ENCODE results near the gene CAPNS1. TPM values are rescaled to one million over a fixed set of nuclear protein-coding genes. Genes with fewer than 3 reads are reported as not detected.

The CAPNS1 gene
- total RNA-seq, 1 experiment from 2014 or later: 121 TPM

GRCh38 chr19:36149673-36150406 lies 10.0 kb downstream of the CAPNS1 start:
- DNase-seq: no peak
- Histone ChIP-seq H3K9me2 (replicated peaks; ENCODE audit: insufficient read depth, low read length) (no peaks in the 10 kb centered on the region), H3K4me2 (ENCODE audit: low read depth, low read length, poor library complexity, severe bottlenecking) (no peak overlapping the region), H4K20me1 (ENCODE audit: insufficient read depth, low read depth, low read length) (no peaks in the 10 kb centered on the region), H3K27ac (ENCODE audit: low read length) (no peak overlapping the region), H3K9ac (ENCODE audit: low read length) (no peak overlapping the region), H3K79me2 (ENCODE audit: low read length) (no peaks in the 10 kb centered on the region), H3K4me3 (ENCODE audit: low read length) (no peak overlapping the region), H3K27me3 (ENCODE audit: low read length) (no peaks in the 10 kb centered on the region), H3K36me3 (ENCODE audit: insufficient read depth, low read length) (peaks cover 6% of the 10 kb centered on the region), H3K4me1 (ENCODE audit: low read length) (no peaks in the 10 kb centered on the region), H3K9me3 (ENCODE audit: low read length) (no peaks in the 10 kb centered on the region), H2AFZ (ENCODE audit: low read length) (no peak overlapping the region)

GRCh38 chr19:36150586-36150985 lies 10.7 kb downstream of the CAPNS1 start:
- H3K4me1 ChIP-seq (ENCODE audit: low read length): no peaks in the 10 kb centered on the region
- no peak overlapping the region for H2AFZ ChIP-seq (ENCODE audit: low read length)
- H4K20me1 ChIP-seq (ENCODE audit: insufficient read depth, low read depth, low read length): no peaks in the 10 kb centered on the region
- no peaks in the 10 kb centered on the region for H3K9me3 ChIP-seq (ENCODE audit: low read length)
- no peak overlapping the region for H3K9ac ChIP-seq (ENCODE audit: low read length)
- H3K4me2 ChIP-seq (ENCODE audit: low read depth, low read length, poor library complexity, severe bottlenecking): no peak overlapping the region
- no peaks in the 10 kb centered on the region for H3K79me2 ChIP-seq (ENCODE audit: low read length)
- no peak overlapping the region for H3K27ac ChIP-seq (ENCODE audit: low read length)
- H3K9me2 ChIP-seq (replicated peaks; ENCODE audit: insufficient read depth, low read length): no peaks in the 10 kb centered on the region
- DNase-seq: no peak
- H3K36me3 ChIP-seq (ENCODE audit: insufficient read depth, low read length): peaks cover 3% of the 10 kb centered on the region
- H3K4me3 ChIP-seq (ENCODE audit: low read length): no peak overlapping the region
- no peaks in the 10 kb centered on the region for H3K27me3 ChIP-seq (ENCODE audit: low read length)

- Histone ChIP-seq H3K4me1 (ENCODE audit: low read length) (no peaks in the 10 kb centered on the region), H3K79me2 (ENCODE audit: low read length) (no peaks in the 10 kb centered on the region), H3K4me2 (ENCODE audit: low read depth, low read length, poor library complexity, severe bottlenecking) (no peak overlapping the region), H3K36me3 (ENCODE audit: insufficient read depth, low read length) (no peaks in the 10 kb centered on the region; the same call in 1 of the 2 replicates), H3K9me3 (ENCODE audit: low read length) (no peaks in the 10 kb centered on the region), H3K27ac (ENCODE audit: low read length) (no peak overlapping the region), H3K4me3 (ENCODE audit: low read length) (no peak overlapping the region), H2AFZ (ENCODE audit: low read length) (no peak overlapping the region), H3K27me3 (ENCODE audit: low read length) (no peaks in the 10 kb centered on the region), H4K20me1 (ENCODE audit: insufficient read depth, low read depth, low read length) (no peaks in the 10 kb centered on the region), H3K9me2 (replicated peaks; ENCODE audit: insufficient read depth, low read length) (no peaks in the 10 kb centered on the region), H3K9ac (ENCODE audit: low read length) (no peak overlapping the region)
- no peak for DNase-seq
These were observed 11.5 kb downstream of the CAPNS1 start for GRCh38 chr19:36151144-36152018.

- H3K27ac ChIP-seq (ENCODE audit: low read length): no peak overlapping the region
- H3K27me3 ChIP-seq (ENCODE audit: low read length): no peaks in the 10 kb centered on the region
- H3K36me3 ChIP-seq (ENCODE audit: insufficient read depth, low read length): no peaks in the 10 kb centered on the region; the same call in 1 of the 2 replicates
- H2AFZ ChIP-seq (ENCODE audit: low read length): no peak overlapping the region
- H3K79me2 ChIP-seq (ENCODE audit: low read length): no peaks in the 10 kb centered on the region
- no peaks in the 10 kb centered on the region for H3K4me1 ChIP-seq (ENCODE audit: low read length)
- no peak overlapping the region for H3K4me3 ChIP-seq (ENCODE audit: low read length)
- no peaks in the 10 kb centered on the region for H4K20me1 ChIP-seq (ENCODE audit: insufficient read depth, low read depth, low read length)
- H3K9me3 ChIP-seq (ENCODE audit: low read length): no peaks in the 10 kb centered on the region
- no peak for DNase-seq
- H3K9ac ChIP-seq (ENCODE audit: low read length): no peak overlapping the region
- H3K4me2 ChIP-seq (ENCODE audit: low read depth, low read length, poor library complexity, severe bottlenecking): no peak overlapping the region
- no peaks in the 10 kb centered on the region for H3K9me2 ChIP-seq (replicated peaks; ENCODE audit: insufficient read depth, low read length)
These were observed 12.1 kb downstream of the CAPNS1 start for GRCh38 chr19:36152019-36152351.

- H3K27me3 ChIP-seq (ENCODE audit: low read length): no peaks in the 10 kb centered on the region
These were observed 12.7 kb downstream of the CAPNS1 start, which contains the start of gene COX7A1 for GRCh38 chr19:36152352-36153091. COX7A1 (minus strand) TSS chr19:36152447; CDS start chr19:36152407, 40 bp downstream.

GRCh38 chr19:36153126-36153525 lies 13.3 kb downstream of the CAPNS1 start:
- Histone ChIP-seq H3K4me1 (ENCODE audit: low read length) (no peaks in the 10 kb centered on the region), H3K36me3 (ENCODE audit: insufficient read depth, low read length) (no peaks in the 10 kb centered on the region; the same call in 1 of the 2 replicates), H3K4me3 (ENCODE audit: low read length) (no peak overlapping the region), H3K27ac (ENCODE audit: low read length) (no peak overlapping the region), H3K9me3 (ENCODE audit: low read length) (no peaks in the 10 kb centered on the region), H3K4me2 (ENCODE audit: low read depth, low read length, poor library complexity, severe bottlenecking) (no peak overlapping the region), H3K27me3 (ENCODE audit: low read length) (no peaks in the 10 kb centered on the region), H3K9me2 (replicated peaks; ENCODE audit: insufficient read depth, low read length) (no peaks in the 10 kb centered on the region), H3K9ac (ENCODE audit: low read length) (no peak overlapping the region), H2AFZ (ENCODE audit: low read length) (no peak overlapping the region), H3K79me2 (ENCODE audit: low read length) (no peaks in the 10 kb centered on the region), H4K20me1 (ENCODE audit: insufficient read depth, low read depth, low read length) (no peaks in the 10 kb centered on the region)
- DNase-seq: no peak

More at GRCh38 chr19:36152352-36153091, 12.7 kb downstream of the CAPNS1 start, which contains the start of gene COX7A1:
- H3K4me3 ChIP-seq (ENCODE audit: low read length): no peak within 1 kb of the TSS
- H3K9me2 ChIP-seq (replicated peaks; ENCODE audit: insufficient read depth, low read length): no peaks in the 10 kb centered on the region
- no peaks in the 10 kb centered on the region for H3K4me1 ChIP-seq (ENCODE audit: low read length)
- no peaks in the 10 kb centered on the region; the same call in 1 of the 2 replicates for H3K36me3 ChIP-seq (ENCODE audit: insufficient read depth, low read length)
- H3K27ac ChIP-seq (ENCODE audit: low read length): no peak within 1 kb of the TSS
- H3K4me2 ChIP-seq (ENCODE audit: low read depth, low read length, poor library complexity, severe bottlenecking): no peak within 1 kb of the TSS
- H4K20me1 ChIP-seq (ENCODE audit: insufficient read depth, low read depth, low read length): no peaks in the 10 kb centered on the region
- H3K9me3 ChIP-seq (ENCODE audit: low read length): no peaks in the 10 kb centered on the region
- DNase-seq: no peak
- H2AFZ ChIP-seq (ENCODE audit: low read length): no peak within 1 kb of the TSS
- no peak within 1 kb of the TSS for H3K9ac ChIP-seq (ENCODE audit: low read length)
- no peaks in the 10 kb centered on the region for H3K79me2 ChIP-seq (ENCODE audit: low read length)

GRCh38 chr19:36160821-36161596 lies 21.1 kb downstream of the CAPNS1 start:
- Histone ChIP-seq H3K36me3 (ENCODE audit: insufficient read depth, low read length) (no peaks in the 10 kb centered on the region), H3K9me2 (replicated peaks; ENCODE audit: insufficient read depth, low read length) (no peaks in the 10 kb centered on the region), H3K27me3 (ENCODE audit: low read length) (no peaks in the 10 kb centered on the region), H3K27ac (ENCODE audit: low read length) (no peak overlapping the region), H3K4me3 (ENCODE audit: low read length) (no peak overlapping the region), H3K9ac (ENCODE audit: low read length) (no peak overlapping the region), H3K9me3 (ENCODE audit: low read length) (no peaks in the 10 kb centered on the region), H3K4me2 (ENCODE audit: low read depth, low read length, poor library complexity, severe bottlenecking) (no peak overlapping the region), H3K4me1 (ENCODE audit: low read length) (no peaks in the 10 kb centered on the region), H3K79me2 (ENCODE audit: low read length) (no peaks in the 10 kb centered on the region), H2AFZ (ENCODE audit: low read length) (no peak overlapping the region), H4K20me1 (ENCODE audit: insufficient read depth, low read depth, low read length) (no peaks in the 10 kb centered on the region)
- DNase-seq: no peak

Data from Karpas-422 (cell line).